Prostate gland (tissue), 2 donors: ENCODE measurements around the gene NCAM1. TPM values are rescaled to one million over a fixed set of nuclear protein-coding genes. Genes with fewer than 3 reads are reported as not detected.

Source experiments
- DNase-seq: peaks from one replicate; pipeline ENCODE4 v3.0.0-alpha.2; 2019; ENCODE audit warnings: low spot score
- H3K27ac ChIP-seq, 2 donors: fragments of 200-600 bp; sonication (generic); 2 replicates each; pipeline ENCODE4 v1.5.1; 2017 to 2019
- H3K27me3 ChIP-seq: fragments of 200-600 bp; sonication (generic); replicated peaks from 2 replicates; pipeline ENCODE4 v1.5.1; 2019; ENCODE audit not compliant: insufficient read depth
- H3K36me3 ChIP-seq, 2 donors: fragments of 200-600 bp; sonication (generic); 1 replicate in 1 of 2; 2 replicates in 1 of 2; pipeline versions ENCODE4 v1.5.1 to v1.8.1; 2017 to 2019
- H3K4me1 ChIP-seq: fragments of 200-600 bp; sonication (generic); replicated peaks from 2 replicates; pipeline ENCODE4 v1.5.1; 2019
- H3K4me3 ChIP-seq, 2 donors: fragments of 200-600 bp; sonication (generic); 2 replicates each; pipeline ENCODE4 v1.5.1; 2017 to 2019
- H3K9me3 ChIP-seq: fragments of 200-600 bp; sonication (generic); 2 replicates; pipeline ENCODE4 v1.5.1; 2017
- CTCF ChIP-seq, 4 experiments: fragments of 200-600 bp in 2 of 4; fragments of 450-650 bp in 2 of 4; sonication (generic) in 2 of 4; IDR thresholded peaks; 1 replicate in 3 of 4; 2 replicates in 1 of 4; pipeline ENCODE4 v1.5.1; 2016 to 2019; ENCODE audit warnings: antibody characterized with exemption in 4 of 4, mild to moderate bottlenecking in 2 of 4, moderate library complexity in 2 of 4
- POLR2A ChIP-seq: fragments of 450-650 bp; IDR thresholded peaks from one replicate; pipeline ENCODE4 v1.6.1; 2016; ENCODE audit warnings: antibody characterized with exemption, mild to moderate bottlenecking
- POLR2AphosphoS5 ChIP-seq: sonication (generic); formaldehyde crosslinking; IDR thresholded peaks from one replicate; pipeline ENCODE4 v1.6.1; 2017; ENCODE audit warnings: antibody characterized with exemption
- WGBS: methylation state at CpG from one replicate; pipeline ENCODE4 v1.1.5; 2018; 5-methylcytosine and 5-hydroxymethylcytosine counted together
- intact Hi-C: fragments of 100-400 bp; cut with DNase I; formaldehyde crosslinking; loops from one replicate; pipeline ENCODE4 v1.14.2; 2022
- total RNA-seq, 2 donors: library from RNA; depleted of rRNA; stranded (reverse); fragments of >200 nt; gene quantifications; one replicate each; pipeline ENCODE4 v1.1.0, GENCODE V29; 2016

Gene NCAM1
- total RNA-seq, 2 donors from 2014 or later: 3.8 to 39.7 TPM

GRCh38 chr11:113314065-113314388 lies 352.8 kb downstream of the NCAM1 start:
- no peak for DNase-seq
- no peaks in the 10 kb centered on the region for H3K27me3 ChIP-seq
- TF ChIP-seq POLR2A (no peak), POLR2AphosphoS5 (no peak)
- H3K4me3 ChIP-seq: peak overlapping the region; percentile 54 to 72
- intact Hi-C loops: loop anchor here (2.0 to 5.0 kb wide), 2 partner anchors 73 to 305 kb away; partner anchors contain the start of gene ANKK1
- no peaks in the 10 kb centered on the region for H3K36me3 ChIP-seq
- H3K27ac ChIP-seq: peak overlapping the region; percentile 85 to 89
- H3K9me3 ChIP-seq: no peaks in the 10 kb centered on the region
- H3K4me1 ChIP-seq: peaks cover 4% of the 10 kb centered on the region
- 4% methylated on average over 4 of the region's 9 CpGs for WGBS

- TF ChIP-seq POLR2A: peak; percentile 58
- peak; percentile 70 for TF ChIP-seq POLR2AphosphoS5
- TF ChIP-seq CTCF (IDR thresholded peaks at IDR 0.05): no peak
- Histone ChIP-seq H3K9me3 (no peaks in the 10 kb centered on the region), H3K27ac (peak within 1 kb of the TSS; percentile 85 to 89), H3K4me1 (peaks cover 4% of the 10 kb centered on the region), H3K27me3 (no peaks in the 10 kb centered on the region), H3K4me3 (peak within 1 kb of the TSS; percentile 54 to 72), H3K36me3 (no peaks in the 10 kb centered on the region)
- intact Hi-C loops: loop anchor here (2.0 to 5.0 kb wide), 2 partner anchors 73 to 304 kb away; partner anchors contain the start of gene ANKK1
- DNase-seq: peak; percentile 89
- 4% methylated on average over 54 of the region's 64 CpGs for WGBS
These were observed 353.4 kb downstream of the NCAM1 start, which contains the start of gene TTC12 for GRCh38 chr11:113314389-113315301. Gene TTC12, plus strand, starts transcription at chr11:113314583. Its CDS starts 1,675 bp downstream, at chr11:113316258.

- Histone ChIP-seq H3K4me1 (peaks cover 4% of the 10 kb centered on the region), H3K4me3 (no peak overlapping the region), H3K27me3 (no peaks in the 10 kb centered on the region), H3K27ac (peak overlapping the region; percentile 85 to 89), H3K9me3 (no peaks in the 10 kb centered on the region), H3K36me3 (no peaks in the 10 kb centered on the region)
- TF ChIP-seq POLR2A (no peak), CTCF (IDR thresholded peaks at IDR 0.05) (no peak), POLR2AphosphoS5 (no peak)
- DNase-seq: no peak
- intact Hi-C loops: loop anchor here (2.0 kb wide), 1 partner anchor 303 kb away; no protein-coding TSS in a partner anchor
- WGBS: 15% methylated on average over 6 of the region's 6 CpGs
These were observed 354.6 kb downstream of the NCAM1 start for GRCh38 chr11:113315811-113316210.

- Histone ChIP-seq H3K27ac (peak overlapping the region; percentile 85 to 89), H3K9me3 (no peaks in the 10 kb centered on the region), H3K4me1 (peaks cover 4% of the 10 kb centered on the region), H3K27me3 (no peaks in the 10 kb centered on the region), H3K4me3 (no peak overlapping the region), H3K36me3 (no peaks in the 10 kb centered on the region)
- no peak for DNase-seq
- no peak for TF ChIP-seq POLR2A
- TF ChIP-seq POLR2AphosphoS5: no peak
- no peak for TF ChIP-seq CTCF (IDR thresholded peaks at IDR 0.05)
- WGBS: 21% methylated on average over 1 of the region's 1 CpG
- intact Hi-C loops: no loop called here
These were observed 355.0 kb downstream of the NCAM1 start for GRCh38 chr11:113316256-113316655.

GRCh38 chr11:113317339-113317738 lies 356.1 kb downstream of the NCAM1 start:
- Histone ChIP-seq H3K4me3 (no peak overlapping the region), H3K27me3 (no peaks in the 10 kb centered on the region), H3K4me1 (peaks cover 4% of the 10 kb centered on the region), H3K36me3 (no peaks in the 10 kb centered on the region), H3K9me3 (no peaks in the 10 kb centered on the region), H3K27ac (no peak overlapping the region)
- no peak for DNase-seq
- TF ChIP-seq POLR2AphosphoS5: no peak
- TF ChIP-seq POLR2A: no peak
- TF ChIP-seq CTCF (IDR thresholded peaks at IDR 0.05): no peak
- 84% methylated on average over 2 of the region's 2 CpGs for WGBS
- intact Hi-C loops: no loop called here
